Body of pancreas (tissue), 4 donors: Measurements from ENCODE around the gene OR2A14.

Experiments
- CTCF ChIP-seq, 7 experiments: fragments of 450-650 bp in 4 of 7; fragments of 200-600 bp in 3 of 7; sonication (generic) in 3 of 7; IDR thresholded peaks; one replicate each; pipeline ENCODE4 v1.5.1; 2016 to 2019; ENCODE audit warnings: antibody characterized with exemption in 7 of 7
- POLR2A ChIP-seq, 3 donors: fragments of 450-650 bp; IDR thresholded peaks; one replicate each; pipeline ENCODE4 v1.6.1; 2016; ENCODE audit warnings: antibody characterized with exemption in 3 of 3, mild to moderate bottlenecking in 2 of 3

DNA sequence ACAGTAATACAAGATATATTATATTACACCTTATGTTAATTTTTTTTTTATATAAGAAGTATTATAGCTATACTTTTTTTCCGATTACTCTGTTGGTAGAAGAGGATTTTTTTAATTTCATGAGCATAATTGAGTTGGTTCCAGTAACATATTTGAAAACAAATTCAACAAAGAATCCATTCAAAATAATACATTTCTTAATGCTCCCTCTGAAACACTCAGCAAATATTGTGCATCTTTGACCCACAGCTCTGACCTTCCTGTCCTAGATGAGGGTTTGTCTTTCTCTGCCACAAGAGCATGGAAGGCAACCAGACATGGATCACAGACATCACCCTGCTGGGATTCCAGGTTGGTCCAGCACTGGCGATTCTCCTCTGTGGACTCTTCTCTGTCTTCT, 13.7 kb upstream of the OR2A14 start, which contains the start of gene OR2A2:
- TF ChIP-seq POLR2A (IDR thresholded peaks at IDR 0.05) (no peak), CTCF (IDR thresholded peaks at IDR 0.05) (no peak)
